Measurements from ENCODE around the gene EXD3. TPM values are rescaled to one million over a fixed set of nuclear protein-coding genes. Genes with fewer than 3 reads are reported as not detected.

The EXD3 gene
- total and polyA plus RNA-seq, 9 of the 15 experiments (the other 6 are each of a cell fraction or from before 2014, with no cell fraction given) = 0.29 to 12.5 (median 3.9) TPM

DNA sequence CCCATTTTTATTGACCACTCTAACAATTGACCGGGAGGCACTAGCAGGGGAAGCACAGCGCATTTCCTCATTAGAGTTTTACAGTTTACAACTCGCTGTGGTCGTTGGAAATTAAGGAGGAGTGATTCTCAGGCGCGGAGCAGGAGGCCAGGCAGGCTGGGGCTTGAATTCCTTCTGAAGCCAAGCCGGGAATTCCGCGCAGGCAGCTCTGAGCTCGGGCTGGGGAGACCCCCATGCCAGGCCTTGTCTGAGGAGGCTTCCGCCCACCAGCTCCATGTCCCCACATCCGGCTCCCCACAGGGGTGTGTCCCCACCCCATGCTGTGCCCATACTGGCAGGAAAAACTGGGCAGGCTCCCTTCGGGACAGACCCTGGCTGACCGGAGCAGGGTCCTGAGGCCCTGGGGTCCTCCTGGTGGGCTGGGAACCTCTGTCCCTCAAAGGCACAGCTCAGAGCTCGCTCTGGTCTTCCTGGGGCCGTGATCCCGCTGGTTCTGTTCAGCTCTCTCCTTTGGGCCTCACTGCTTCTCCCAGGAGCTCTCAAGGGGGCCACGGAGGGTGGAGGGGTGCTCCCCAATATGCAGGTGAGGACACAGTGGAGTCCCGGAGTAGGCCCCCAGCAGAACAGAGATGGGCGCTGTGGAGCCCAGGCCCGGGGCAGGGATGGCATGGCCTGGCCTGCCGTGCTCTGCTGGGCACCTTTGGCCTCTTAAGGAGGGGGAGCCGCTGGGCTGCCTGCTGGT lies 119.6 kb downstream of the EXD3 start (continued):
- TF ChIP-seq, protein P1, sequence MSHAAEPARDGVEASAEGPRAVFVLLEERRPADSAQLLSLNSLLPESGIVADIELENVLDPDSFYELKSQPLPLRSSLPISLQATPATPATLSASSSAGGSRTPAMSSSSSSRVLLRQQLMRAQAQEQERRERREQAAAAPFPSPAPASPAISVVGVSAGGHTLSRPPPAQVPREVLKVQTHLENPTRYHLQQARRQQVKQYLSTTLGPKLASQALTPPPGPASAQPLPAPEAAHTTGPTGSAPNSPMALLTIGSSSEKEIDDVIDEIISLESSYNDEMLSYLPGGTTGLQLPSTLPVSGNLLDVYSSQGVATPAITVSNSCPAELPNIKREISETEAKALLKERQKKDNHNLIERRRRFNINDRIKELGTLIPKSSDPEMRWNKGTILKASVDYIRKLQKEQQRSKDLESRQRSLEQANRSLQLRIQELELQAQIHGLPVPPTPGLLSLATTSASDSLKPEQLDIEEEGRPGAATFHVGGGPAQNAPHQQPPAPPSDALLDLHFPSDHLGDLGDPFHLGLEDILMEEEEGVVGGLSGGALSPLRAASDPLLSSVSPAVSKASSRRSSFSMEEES (CRISPR knock-in tag; IDR thresholded peaks at IDR 0.05) = no peak
- no peak for TF ChIP-seq PRPF4 (IDR thresholded peaks at IDR 0.05; ENCODE audit: insufficient read depth, low read depth, low read length, poor library complexity, severe bottlenecking)
- TF ChIP-seq KLF1 (tag; IDR thresholded peaks at IDR 0.05) = no peak
- TF ChIP-seq ZBTB7A (IDR thresholded peaks at IDR 0.05; ENCODE audit: borderline replicate concordance, control insufficient read depth, low read depth, low read length) = peak; percentile 59; the same call in 1 of the 2 replicates
- no peak for TF ChIP-seq RCOR1 (IDR thresholded peaks at IDR 0.05; ENCODE audit: borderline replicate concordance in 1 of 2, low read depth in 2 of 2, low read length in 2 of 2)
- TF ChIP-seq PHF21A (IDR thresholded peaks at IDR 0.05; ENCODE audit: borderline replicate concordance, low read depth) = no peak
- TF ChIP-seq, protein P2, sequence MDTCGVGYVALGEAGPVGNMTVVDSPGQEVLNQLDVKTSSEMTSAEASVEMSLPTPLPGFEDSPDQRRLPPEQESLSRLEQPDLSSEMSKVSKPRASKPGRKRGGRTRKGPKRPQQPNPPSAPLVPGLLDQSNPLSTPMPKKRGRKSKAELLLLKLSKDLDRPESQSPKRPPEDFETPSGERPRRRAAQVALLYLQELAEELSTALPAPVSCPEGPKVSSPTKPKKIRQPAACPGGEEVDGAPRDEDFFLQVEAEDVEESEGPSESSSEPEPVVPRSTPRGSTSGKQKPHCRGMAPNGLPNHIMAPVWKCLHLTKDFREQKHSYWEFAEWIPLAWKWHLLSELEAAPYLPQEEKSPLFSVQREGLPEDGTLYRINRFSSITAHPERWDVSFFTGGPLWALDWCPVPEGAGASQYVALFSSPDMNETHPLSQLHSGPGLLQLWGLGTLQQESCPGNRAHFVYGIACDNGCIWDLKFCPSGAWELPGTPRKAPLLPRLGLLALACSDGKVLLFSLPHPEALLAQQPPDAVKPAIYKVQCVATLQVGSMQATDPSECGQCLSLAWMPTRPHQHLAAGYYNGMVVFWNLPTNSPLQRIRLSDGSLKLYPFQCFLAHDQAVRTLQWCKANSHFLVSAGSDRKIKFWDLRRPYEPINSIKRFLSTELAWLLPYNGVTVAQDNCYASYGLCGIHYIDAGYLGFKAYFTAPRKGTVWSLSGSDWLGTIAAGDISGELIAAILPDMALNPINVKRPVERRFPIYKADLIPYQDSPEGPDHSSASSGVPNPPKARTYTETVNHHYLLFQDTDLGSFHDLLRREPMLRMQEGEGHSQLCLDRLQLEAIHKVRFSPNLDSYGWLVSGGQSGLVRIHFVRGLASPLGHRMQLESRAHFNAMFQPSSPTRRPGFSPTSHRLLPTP (IDR thresholded peaks at IDR 0.05; ENCODE audit: borderline replicate concordance, extremely low read depth, insufficient read length) = no peak
- 0 out of 2 replicates have a peak, but pooled peaks have one; percentile 14 for TF ChIP-seq IRF1 (CRISPR knock-in tag; IDR thresholded peaks at IDR 0.05; ENCODE audit: borderline replicate concordance)
- TF ChIP-seq NONO (IDR thresholded peaks at IDR 0.05; ENCODE audit: low read depth in 2 of 2, low read length in 1 of 2) = no peak
- no peak for TF ChIP-seq KLF6 (CRISPR knock-in tag; IDR thresholded peaks at IDR 0.05; ENCODE audit: borderline replicate concordance)
- TF ChIP-seq ZNF212 (CRISPR knock-in tag; IDR thresholded peaks at IDR 0.05) = no peak
